ENCODE measurements around the gene SYNGR4.

Gene SYNGR4

DNA sequence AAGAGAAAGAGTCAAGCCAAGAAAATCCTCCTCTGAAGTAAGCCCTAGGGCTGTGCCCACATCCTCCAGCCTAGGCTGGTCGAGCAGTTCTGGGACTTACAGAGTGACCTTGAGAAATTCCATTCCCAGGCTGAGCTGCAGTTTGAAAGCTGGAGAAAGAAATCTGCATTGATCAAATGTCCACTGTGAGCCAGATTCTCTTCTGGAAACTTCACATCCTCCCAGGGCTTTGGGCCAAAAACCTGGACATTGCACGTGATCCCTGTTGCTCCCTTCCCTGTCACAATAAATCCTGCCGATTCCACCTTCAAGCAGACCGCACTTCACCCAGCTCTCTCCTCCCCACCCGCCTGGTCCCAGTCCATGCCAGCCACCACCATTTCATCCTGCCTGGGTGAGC is 16.1 kb upstream of the SYNGR4 start:
- no peak for DNase-seq

DNA sequence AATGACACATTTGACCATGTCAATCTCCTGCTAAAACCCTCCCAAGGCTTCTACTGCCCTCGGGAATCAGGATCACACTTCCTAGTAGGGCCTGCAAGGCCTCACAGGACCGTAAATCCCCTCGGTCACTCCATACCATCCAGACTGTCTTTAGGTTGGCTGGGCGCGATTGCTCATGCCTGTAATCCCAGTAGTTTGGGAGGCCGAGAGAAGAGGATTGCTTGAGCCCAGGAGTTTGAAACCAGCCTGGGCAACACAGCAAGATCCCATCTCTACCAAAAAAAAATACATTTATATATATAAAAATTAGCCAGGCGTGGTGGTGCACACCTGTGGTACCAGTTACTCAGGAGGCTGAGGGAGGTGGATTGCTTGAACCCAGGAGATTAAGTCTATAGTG is 15.4 kb upstream of the SYNGR4 start:
- H3K9me3 ChIP-seq (ENCODE audit: severe bottlenecking), result no peaks in the 10 kb centered on the region

More for the DNA sequence above, 16.1 kb upstream of the SYNGR4 start:
- no peak overlapping the region for H3K4me3 ChIP-seq (ENCODE audit: low read depth, low read length)
- TF ChIP-seq, protein P1, sequence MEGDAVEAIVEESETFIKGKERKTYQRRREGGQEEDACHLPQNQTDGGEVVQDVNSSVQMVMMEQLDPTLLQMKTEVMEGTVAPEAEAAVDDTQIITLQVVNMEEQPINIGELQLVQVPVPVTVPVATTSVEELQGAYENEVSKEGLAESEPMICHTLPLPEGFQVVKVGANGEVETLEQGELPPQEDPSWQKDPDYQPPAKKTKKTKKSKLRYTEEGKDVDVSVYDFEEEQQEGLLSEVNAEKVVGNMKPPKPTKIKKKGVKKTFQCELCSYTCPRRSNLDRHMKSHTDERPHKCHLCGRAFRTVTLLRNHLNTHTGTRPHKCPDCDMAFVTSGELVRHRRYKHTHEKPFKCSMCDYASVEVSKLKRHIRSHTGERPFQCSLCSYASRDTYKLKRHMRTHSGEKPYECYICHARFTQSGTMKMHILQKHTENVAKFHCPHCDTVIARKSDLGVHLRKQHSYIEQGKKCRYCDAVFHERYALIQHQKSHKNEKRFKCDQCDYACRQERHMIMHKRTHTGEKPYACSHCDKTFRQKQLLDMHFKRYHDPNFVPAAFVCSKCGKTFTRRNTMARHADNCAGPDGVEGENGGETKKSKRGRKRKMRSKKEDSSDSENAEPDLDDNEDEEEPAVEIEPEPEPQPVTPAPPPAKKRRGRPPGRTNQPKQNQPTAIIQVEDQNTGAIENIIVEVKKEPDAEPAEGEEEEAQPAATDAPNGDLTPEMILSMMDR (IDR thresholded peaks at IDR 0.05; ENCODE audit: low read depth, low read length), result no peak
- no peak overlapping the region for H3K27ac ChIP-seq
- no peaks in the 10 kb centered on the region for H3K36me3 ChIP-seq
- no peaks in the 10 kb centered on the region for H3K27me3 ChIP-seq (ENCODE audit: insufficient read depth, low read depth, severe bottlenecking)
- no peaks in the 10 kb centered on the region for H3K9me3 ChIP-seq (ENCODE audit: severe bottlenecking)

DNA sequence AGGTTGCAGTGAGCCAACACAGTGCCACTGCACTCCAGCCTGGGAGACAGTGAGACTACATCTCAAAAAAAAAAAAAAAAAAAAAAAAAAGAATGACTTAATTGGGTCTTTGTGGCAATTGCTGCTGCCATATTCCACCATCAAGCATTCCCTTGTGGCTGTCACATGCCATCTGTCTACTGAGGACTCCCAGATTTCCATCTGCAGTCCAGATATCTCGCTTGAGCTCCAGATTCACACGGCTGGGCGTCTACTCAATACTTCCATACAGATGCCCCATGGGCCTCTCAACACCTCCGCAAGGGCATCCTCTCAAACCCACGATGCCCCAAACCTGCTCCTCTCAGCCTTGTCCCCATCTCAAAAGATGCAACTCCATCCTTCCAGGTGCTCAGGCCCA is 13.3 kb upstream of the SYNGR4 start:
- Histone ChIP-seq H3K9me3 (ENCODE audit: severe bottlenecking) (no peaks in the 10 kb centered on the region), H3K4me3 (ENCODE audit: low read depth, low read length) (no peak overlapping the region), H3K27ac (no peak overlapping the region), H3K36me3 (no peaks in the 10 kb centered on the region), H3K27me3 (ENCODE audit: insufficient read depth, low read depth, severe bottlenecking) (no peaks in the 10 kb centered on the region)
- TF ChIP-seq, protein P1 (IDR thresholded peaks at IDR 0.05; ENCODE audit: low read depth, low read length), result no peak
- DNase-seq, result no peak

More for the DNA sequence above, 15.4 kb upstream of the SYNGR4 start:
- Histone ChIP-seq H3K4me3 (ENCODE audit: low read depth, low read length) (no peak overlapping the region), H3K27ac (no peak overlapping the region), H3K36me3 (no peaks in the 10 kb centered on the region), H3K27me3 (ENCODE audit: insufficient read depth, low read depth, severe bottlenecking) (no peaks in the 10 kb centered on the region)
- DNase-seq, result no peak
- TF ChIP-seq, protein P1 (IDR thresholded peaks at IDR 0.05; ENCODE audit: low read depth, low read length), result no peak

DNA sequence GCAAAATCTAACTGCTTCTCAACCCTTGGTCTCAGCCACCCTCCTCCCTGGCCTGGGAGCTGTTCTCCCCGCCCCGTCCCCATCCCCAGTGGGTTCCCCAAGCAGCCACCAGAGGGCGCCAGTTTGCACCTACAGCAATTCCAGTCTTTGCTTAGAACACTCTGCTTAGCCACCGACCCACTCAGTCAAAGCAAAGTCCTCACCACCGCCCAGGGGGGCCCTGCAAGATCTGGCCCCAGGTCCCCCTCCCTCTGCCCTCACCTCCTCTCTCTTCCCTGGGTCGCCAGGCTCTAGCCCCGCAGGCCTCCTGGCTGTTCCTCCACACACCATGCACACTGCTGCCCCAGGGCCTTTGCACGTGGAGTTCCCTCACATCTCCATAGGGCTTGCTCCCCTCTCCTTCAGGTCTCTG is 12.8 kb upstream of the SYNGR4 start:
- Histone ChIP-seq H3K4me3 (ENCODE audit: low read depth, low read length) (no peak overlapping the region), H3K36me3 (no peaks in the 10 kb centered on the region), H3K9me3 (ENCODE audit: severe bottlenecking) (no peaks in the 10 kb centered on the region), H3K27me3 (ENCODE audit: insufficient read depth, low read depth, severe bottlenecking) (no peaks in the 10 kb centered on the region), H3K27ac (no peak overlapping the region)
- peak; percentile 86 for DNase-seq
- TF ChIP-seq, protein P1 (IDR thresholded peaks at IDR 0.05; ENCODE audit: low read depth, low read length), result peak; percentile 71

DNA sequence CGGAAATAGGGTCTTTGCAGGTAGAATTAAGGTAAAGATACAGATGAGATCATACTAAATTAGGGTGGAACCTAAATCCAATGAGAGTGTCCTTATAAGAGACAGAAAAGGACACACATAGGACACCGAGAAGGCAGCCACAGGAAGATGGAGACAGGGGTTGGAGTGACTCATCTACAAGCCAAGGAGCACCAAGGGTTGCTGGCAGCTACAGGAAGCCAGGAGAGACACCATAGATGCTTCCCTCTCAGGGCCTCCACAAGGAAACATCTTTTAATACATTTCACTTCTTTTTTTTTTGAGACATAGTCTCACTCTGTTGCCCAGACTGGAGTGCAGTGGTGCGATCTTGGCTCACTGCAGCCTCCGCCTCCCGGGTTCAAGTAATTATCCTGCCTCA is 10.5 kb upstream of the SYNGR4 start:
- H3K36me3 ChIP-seq, result no peaks in the 10 kb centered on the region
- no peak for DNase-seq
- no peaks in the 10 kb centered on the region for H3K27me3 ChIP-seq (ENCODE audit: insufficient read depth, low read depth, severe bottlenecking)
- TF ChIP-seq, protein P1 (IDR thresholded peaks at IDR 0.05; ENCODE audit: low read depth, low read length), result no peak
- no peak overlapping the region for H3K4me3 ChIP-seq (ENCODE audit: low read depth, low read length)
- no peaks in the 10 kb centered on the region for H3K9me3 ChIP-seq (ENCODE audit: severe bottlenecking)
- H3K27ac ChIP-seq, result no peak overlapping the region

DNA sequence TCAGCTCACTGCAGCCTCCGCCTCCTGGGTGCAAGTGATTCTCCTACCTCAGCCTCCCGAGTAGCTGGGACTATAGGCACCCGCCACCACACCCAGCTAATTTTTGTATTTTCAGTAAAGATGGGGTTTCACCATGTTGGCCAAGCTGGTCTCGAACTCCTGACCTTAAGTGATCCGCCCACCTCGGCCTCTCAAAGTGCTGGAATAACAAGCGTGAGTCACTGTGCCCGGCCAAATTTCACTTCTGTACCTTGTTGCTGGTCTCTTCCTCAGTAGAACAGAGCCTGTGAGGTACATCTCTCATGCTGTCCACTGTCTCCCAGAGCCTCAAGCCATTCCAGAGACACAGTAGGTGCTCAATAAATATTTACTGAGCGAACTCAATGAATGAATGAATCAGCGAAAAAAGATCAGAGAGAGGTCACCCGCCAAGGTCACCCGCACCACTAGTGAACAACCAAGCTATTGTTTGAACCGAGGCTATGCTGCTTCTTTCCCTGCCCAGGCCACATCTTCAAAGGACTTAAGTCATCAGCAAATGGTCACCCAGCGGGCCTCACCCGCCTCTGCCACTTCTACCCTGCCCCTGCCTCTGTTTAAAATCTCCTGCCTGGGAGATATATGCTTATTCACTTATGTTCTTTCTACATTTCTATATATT is 9.7 kb upstream of the SYNGR4 start:
- TF ChIP-seq, protein P1 (IDR thresholded peaks at IDR 0.05; ENCODE audit: low read depth, low read length), result no peak
- no peak for DNase-seq

More for the DNA sequence above, 9.7 kb upstream of the SYNGR4 start:
- Histone ChIP-seq H3K9me3 (ENCODE audit: severe bottlenecking) (no peaks in the 10 kb centered on the region), H3K4me3 (ENCODE audit: low read depth, low read length) (no peak overlapping the region), H3K27ac (no peak overlapping the region), H3K27me3 (ENCODE audit: insufficient read depth, low read depth, severe bottlenecking) (no peaks in the 10 kb centered on the region), H3K36me3 (no peaks in the 10 kb centered on the region)

Measured in WERI-Rb-1 (cell line).